WTC11 (cell line): Measurements from ENCODE around the gene FREM2. TPM values are rescaled to one million over a fixed set of nuclear protein-coding genes. Genes with fewer than 3 reads are reported as not detected.

Source experiments
- ATAC-seq: fragments of 200-7000 bp; cut with Tn5 transposase; 2 replicates; pipeline ENCODE4 v1.10.0; 2021; ENCODE audit warnings: mild to moderate bottlenecking, moderate library complexity
- CTCF ChIA-PET: fragments of 300-600 bp; sonication (Branson Sonifier 250); formaldehyde crosslinking; loops from one replicate; lab custom pipeline; 2021; ENCODE audit warnings: antibody characterized with exemption; lab: Charles Lee
- POLR2A ChIA-PET: fragments of 350-600 bp; sonication (Branson Sonifier 250); formaldehyde crosslinking; loops from one replicate; lab custom pipeline; 2021; ENCODE audit warnings: antibody characterized with exemption; lab: Charles Lee
- DNase-seq: peaks from one replicate; pipeline ENCODE4 v3.0.0; 2021; ENCODE audit warnings: low spot score
- H3K27ac Mint-ChIP-seq: 2 replicates; pipeline ENCODE4 v1.8.0; 2021; ENCODE audit warnings: mixed read lengths
- H3K27me3 Mint-ChIP-seq: 2 replicates; pipeline ENCODE4 v1.8.0; 2021; ENCODE audit warnings: low read depth, mild to moderate bottlenecking, moderate library complexity, mixed read lengths
- H3K36me3 Mint-ChIP-seq: 2 replicates; pipeline ENCODE4 v1.8.0; 2021; ENCODE audit warnings: mixed read lengths
- H3K4me1 Mint-ChIP-seq: 2 replicates; pipeline ENCODE4 v1.8.0; 2022; ENCODE audit warnings: mixed read lengths
- H3K4me3 Mint-ChIP-seq: 2 replicates; pipeline ENCODE4 v1.8.0; 2021; ENCODE audit warnings: mild to moderate bottlenecking, moderate library complexity, mixed read lengths
- H3K9me3 Mint-ChIP-seq: 2 replicates; pipeline ENCODE4 v1.8.0; 2021; ENCODE audit warnings: mixed read lengths
- ATF1 ChIP-seq: sonication (generic); formaldehyde crosslinking; IDR thresholded peaks from 2 replicates; pipeline ENCODE4 v1.8.1; 2023; ENCODE audit warnings: mild to moderate bottlenecking, moderate library complexity, missing genetic modification reagents
- ETV6 ChIP-seq: sonication (generic); formaldehyde crosslinking; IDR thresholded peaks from 2 replicates; pipeline ENCODE4 v1.8.1; 2022; ENCODE audit warnings: mild to moderate bottlenecking, missing genetic modification reagents
- JAZF1 ChIP-seq: fragments of 250-450 bp; sonication (Bioruptor Pico); IDR thresholded peaks from 2 replicates; pipeline ENCODE4 v1.9.0; 2021; ENCODE audit warnings: moderate library complexity, mild to moderate bottlenecking, inconsistent platforms
- JUN ChIP-seq: sonication (generic); formaldehyde crosslinking; IDR thresholded peaks from 2 replicates; pipeline ENCODE4 v1.8.0; 2023; ENCODE audit warnings: mild to moderate bottlenecking, missing genetic modification reagents
- NFATC4 ChIP-seq: fragments of 250-450 bp; sonication (Bioruptor Pico); IDR thresholded peaks from 2 replicates; pipeline ENCODE4 v1.9.0; 2021; ENCODE audit warnings: mild to moderate bottlenecking
- NFYB ChIP-seq: sonication (generic); formaldehyde crosslinking; conservative IDR thresholded peaks from 2 replicates; pipeline ENCODE4 v1.8.0; 2022; ENCODE audit warnings: low read depth, missing genetic modification reagents
- SP1 ChIP-seq: sonication (generic); formaldehyde crosslinking; conservative IDR thresholded peaks from 2 replicates; pipeline ENCODE4 v1.8.1; 2022; ENCODE audit warnings: missing genetic modification reagents
- ZNF317 ChIP-seq: sonication (generic); formaldehyde crosslinking; IDR thresholded peaks from 2 replicates; pipeline ENCODE4 v1.8.1; 2023; ENCODE audit warnings: low read depth, mild to moderate bottlenecking, moderate library complexity, missing genetic modification reagents, borderline replicate concordance
- total RNA-seq: library from RNA; stranded (reverse); gene quantifications from 3 replicates; pipeline ENCODE4 v1.2.3, GENCODE V29; 2021
- TF ChIP-seq, protein P1 (sequence below): fragments of 250-450 bp; sonication (Bioruptor Pico); IDR thresholded peaks from 2 replicates; pipeline ENCODE4 v1.8.0; 2021; ENCODE audit warnings: mild to moderate bottlenecking
- TF ChIP-seq, protein P2 (sequence below): sonication (generic); formaldehyde crosslinking; IDR thresholded peaks from 2 replicates; pipeline ENCODE4 v1.8.0; 2022; ENCODE audit warnings: mild to moderate bottlenecking, missing genetic modification reagents
- TF ChIP-seq, protein P3 (sequence below): fragments of 200-600 bp; IDR thresholded peaks from 2 replicates; pipeline ENCODE4 v1.8.0; 2022; ENCODE audit warnings: antibody characterized with exemption
- TF ChIP-seq, protein P4 (sequence below): sonication (generic); formaldehyde crosslinking; conservative IDR thresholded peaks from 2 replicates; pipeline ENCODE4 v1.8.1; 2022; ENCODE audit warnings: mild to moderate bottlenecking, missing genetic modification reagents
- TF ChIP-seq, protein P5 (sequence below): sonication (generic); formaldehyde crosslinking; IDR thresholded peaks from 2 replicates; pipeline ENCODE4 v1.8.1; 2023; ENCODE audit warnings: mild to moderate bottlenecking, missing genetic modification reagents, borderline replicate concordance
- TF ChIP-seq, protein P6 (sequence below): sonication (generic); formaldehyde crosslinking; IDR thresholded peaks from 2 replicates; pipeline ENCODE4 v1.8.1; 2023; ENCODE audit warnings: mild to moderate bottlenecking, missing genetic modification reagents

Gene FREM2
- total RNA-seq, 1 experiment from 2014 or later: 23.7 TPM

DNA sequence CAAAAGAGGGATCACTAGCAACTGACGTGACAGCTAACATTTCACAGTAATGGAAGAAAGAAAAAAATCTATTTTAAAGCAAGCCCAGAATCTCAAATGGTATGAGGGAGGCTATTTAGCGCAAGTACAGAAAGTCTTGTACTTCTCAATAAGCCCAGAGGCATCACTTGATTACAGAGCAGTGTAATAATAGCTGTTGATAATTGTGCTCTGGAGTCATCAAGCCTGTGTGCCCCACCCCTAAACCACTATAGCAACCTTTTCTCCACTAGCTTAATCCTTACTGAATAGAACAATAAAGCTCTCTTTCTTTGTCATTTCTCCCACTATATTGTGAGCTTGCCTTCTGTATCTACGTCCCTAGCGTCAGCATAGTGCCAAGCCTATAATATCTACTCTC is 56.6 kb downstream of the FREM2 start:
- Mint-ChIP-seq H3K27ac (no peak overlapping the region), H3K4me1 (peaks cover 10% of the 10 kb centered on the region), H3K27me3 (no peaks in the 10 kb centered on the region), H3K36me3 (no peaks in the 10 kb centered on the region), H3K9me3 (no peaks in the 10 kb centered on the region), H3K4me3 (no peak overlapping the region)
- ATAC-seq: no peak
- CTCF ChIA-PET: interaction anchor here (0.7 kb wide), 1 partner anchor 161 kb away, joined by 3 read pairs; no protein-coding TSS in a partner anchor
- POLR2A ChIA-PET: no interaction called here
- no peak for DNase-seq
- TF ChIP-seq, protein P1, sequence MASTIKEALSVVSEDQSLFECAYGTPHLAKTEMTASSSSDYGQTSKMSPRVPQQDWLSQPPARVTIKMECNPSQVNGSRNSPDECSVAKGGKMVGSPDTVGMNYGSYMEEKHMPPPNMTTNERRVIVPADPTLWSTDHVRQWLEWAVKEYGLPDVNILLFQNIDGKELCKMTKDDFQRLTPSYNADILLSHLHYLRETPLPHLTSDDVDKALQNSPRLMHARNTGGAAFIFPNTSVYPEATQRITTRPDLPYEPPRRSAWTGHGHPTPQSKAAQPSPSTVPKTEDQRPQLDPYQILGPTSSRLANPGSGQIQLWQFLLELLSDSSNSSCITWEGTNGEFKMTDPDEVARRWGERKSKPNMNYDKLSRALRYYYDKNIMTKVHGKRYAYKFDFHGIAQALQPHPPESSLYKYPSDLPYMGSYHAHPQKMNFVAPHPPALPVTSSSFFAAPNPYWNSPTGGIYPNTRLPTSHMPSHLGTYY (CRISPR knock-in tag): no peak
- TF ChIP-seq, protein P2, sequence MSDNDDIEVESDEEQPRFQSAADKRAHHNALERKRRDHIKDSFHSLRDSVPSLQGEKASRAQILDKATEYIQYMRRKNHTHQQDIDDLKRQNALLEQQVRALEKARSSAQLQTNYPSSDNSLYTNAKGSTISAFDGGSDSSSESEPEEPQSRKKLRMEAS: no peak
- TF ChIP-seq, protein P3, sequence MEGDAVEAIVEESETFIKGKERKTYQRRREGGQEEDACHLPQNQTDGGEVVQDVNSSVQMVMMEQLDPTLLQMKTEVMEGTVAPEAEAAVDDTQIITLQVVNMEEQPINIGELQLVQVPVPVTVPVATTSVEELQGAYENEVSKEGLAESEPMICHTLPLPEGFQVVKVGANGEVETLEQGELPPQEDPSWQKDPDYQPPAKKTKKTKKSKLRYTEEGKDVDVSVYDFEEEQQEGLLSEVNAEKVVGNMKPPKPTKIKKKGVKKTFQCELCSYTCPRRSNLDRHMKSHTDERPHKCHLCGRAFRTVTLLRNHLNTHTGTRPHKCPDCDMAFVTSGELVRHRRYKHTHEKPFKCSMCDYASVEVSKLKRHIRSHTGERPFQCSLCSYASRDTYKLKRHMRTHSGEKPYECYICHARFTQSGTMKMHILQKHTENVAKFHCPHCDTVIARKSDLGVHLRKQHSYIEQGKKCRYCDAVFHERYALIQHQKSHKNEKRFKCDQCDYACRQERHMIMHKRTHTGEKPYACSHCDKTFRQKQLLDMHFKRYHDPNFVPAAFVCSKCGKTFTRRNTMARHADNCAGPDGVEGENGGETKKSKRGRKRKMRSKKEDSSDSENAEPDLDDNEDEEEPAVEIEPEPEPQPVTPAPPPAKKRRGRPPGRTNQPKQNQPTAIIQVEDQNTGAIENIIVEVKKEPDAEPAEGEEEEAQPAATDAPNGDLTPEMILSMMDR: no peak
- TF ChIP-seq NFYB (no peak), ATF1 (CRISPR knock-in tag) (no peak), JUN (CRISPR knock-in tag) (no peak), ETV6 (CRISPR knock-in tag) (no peak)
- TF ChIP-seq, protein P4, sequence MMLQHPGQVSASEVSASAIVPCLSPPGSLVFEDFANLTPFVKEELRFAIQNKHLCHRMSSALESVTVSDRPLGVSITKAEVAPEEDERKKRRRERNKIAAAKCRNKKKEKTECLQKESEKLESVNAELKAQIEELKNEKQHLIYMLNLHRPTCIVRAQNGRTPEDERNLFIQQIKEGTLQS (CRISPR knock-in tag): no peak

DNA sequence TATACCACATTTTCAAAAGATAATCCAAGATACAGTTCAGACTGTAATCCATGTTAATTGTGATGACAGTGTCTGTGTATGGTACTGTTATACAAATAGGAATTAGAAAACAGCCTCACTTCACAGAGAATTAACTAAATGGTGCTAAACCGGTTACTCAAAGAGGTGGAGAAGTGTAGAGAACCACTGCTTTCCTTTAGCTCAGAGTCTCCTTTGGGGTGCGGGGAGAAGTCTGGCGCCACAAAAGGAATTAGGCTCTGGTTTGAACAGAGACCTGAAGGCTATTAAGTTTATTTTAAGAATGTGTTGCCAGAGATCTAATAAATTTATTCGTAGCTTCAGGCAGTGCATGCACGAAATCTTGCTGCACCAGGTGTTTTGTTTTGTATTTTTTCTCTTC is 65.8 kb downstream of the FREM2 start:
- peak overlapping the region; percentile 24; the same call in 1 of the 2 replicates for H3K27ac Mint-ChIP-seq
- H3K36me3 Mint-ChIP-seq: no peaks in the 10 kb centered on the region
- ATAC-seq (no peak), DNase-seq (no peak)
- ChIA-PET CTCF (interaction anchor here (1.9 to 2.1 kb wide), 2 partner anchors 67 to 171 kb away, joined by 6 to 8 read pairs; no protein-coding TSS in a partner anchor), POLR2A (no interaction called here)
- H3K9me3 Mint-ChIP-seq: no peaks in the 10 kb centered on the region
- TF ChIP-seq, protein P5, sequence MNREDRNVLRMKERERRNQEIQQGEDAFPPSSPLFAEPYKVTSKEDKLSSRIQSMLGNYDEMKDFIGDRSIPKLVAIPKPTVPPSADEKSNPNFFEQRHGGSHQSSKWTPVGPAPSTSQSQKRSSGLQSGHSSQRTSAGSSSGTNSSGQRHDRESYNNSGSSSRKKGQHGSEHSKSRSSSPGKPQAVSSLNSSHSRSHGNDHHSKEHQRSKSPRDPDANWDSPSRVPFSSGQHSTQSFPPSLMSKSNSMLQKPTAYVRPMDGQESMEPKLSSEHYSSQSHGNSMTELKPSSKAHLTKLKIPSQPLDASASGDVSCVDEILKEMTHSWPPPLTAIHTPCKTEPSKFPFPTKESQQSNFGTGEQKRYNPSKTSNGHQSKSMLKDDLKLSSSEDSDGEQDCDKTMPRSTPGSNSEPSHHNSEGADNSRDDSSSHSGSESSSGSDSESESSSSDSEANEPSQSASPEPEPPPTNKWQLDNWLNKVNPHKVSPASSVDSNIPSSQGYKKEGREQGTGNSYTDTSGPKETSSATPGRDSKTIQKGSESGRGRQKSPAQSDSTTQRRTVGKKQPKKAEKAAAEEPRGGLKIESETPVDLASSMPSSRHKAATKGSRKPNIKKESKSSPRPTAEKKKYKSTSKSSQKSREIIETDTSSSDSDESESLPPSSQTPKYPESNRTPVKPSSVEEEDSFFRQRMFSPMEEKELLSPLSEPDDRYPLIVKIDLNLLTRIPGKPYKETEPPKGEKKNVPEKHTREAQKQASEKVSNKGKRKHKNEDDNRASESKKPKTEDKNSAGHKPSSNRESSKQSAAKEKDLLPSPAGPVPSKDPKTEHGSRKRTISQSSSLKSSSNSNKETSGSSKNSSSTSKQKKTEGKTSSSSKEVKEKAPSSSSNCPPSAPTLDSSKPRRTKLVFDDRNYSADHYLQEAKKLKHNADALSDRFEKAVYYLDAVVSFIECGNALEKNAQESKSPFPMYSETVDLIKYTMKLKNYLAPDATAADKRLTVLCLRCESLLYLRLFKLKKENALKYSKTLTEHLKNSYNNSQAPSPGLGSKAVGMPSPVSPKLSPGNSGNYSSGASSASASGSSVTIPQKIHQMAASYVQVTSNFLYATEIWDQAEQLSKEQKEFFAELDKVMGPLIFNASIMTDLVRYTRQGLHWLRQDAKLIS: no peak
- TF ChIP-seq SP1 (CRISPR knock-in tag) (no peak), JAZF1 (CRISPR knock-in tag) (no peak), NFATC4 (CRISPR knock-in tag) (no peak), ZNF317 (no peak)
- TF ChIP-seq, protein P6, sequence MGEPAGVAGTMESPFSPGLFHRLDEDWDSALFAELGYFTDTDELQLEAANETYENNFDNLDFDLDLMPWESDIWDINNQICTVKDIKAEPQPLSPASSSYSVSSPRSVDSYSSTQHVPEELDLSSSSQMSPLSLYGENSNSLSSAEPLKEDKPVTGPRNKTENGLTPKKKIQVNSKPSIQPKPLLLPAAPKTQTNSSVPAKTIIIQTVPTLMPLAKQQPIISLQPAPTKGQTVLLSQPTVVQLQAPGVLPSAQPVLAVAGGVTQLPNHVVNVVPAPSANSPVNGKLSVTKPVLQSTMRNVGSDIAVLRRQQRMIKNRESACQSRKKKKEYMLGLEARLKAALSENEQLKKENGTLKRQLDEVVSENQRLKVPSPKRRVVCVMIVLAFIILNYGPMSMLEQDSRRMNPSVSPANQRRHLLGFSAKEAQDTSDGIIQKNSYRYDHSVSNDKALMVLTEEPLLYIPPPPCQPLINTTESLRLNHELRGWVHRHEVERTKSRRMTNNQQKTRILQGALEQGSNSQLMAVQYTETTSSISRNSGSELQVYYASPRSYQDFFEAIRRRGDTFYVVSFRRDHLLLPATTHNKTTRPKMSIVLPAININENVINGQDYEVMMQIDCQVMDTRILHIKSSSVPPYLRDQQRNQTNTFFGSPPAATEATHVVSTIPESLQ: no peak
- no peaks in the 10 kb centered on the region for H3K27me3 Mint-ChIP-seq
- peaks cover 54% of the 10 kb centered on the region for H3K4me1 Mint-ChIP-seq
- H3K4me3 Mint-ChIP-seq: no peak overlapping the region
